LNCaP clone FGC (cell line): ENCODE measurements around the gene SLC44A5.
"Not testable (repeated sequence)": the region's sequence is repeated elsewhere in the genome, so short reads cannot be mapped to it uniquely, and the experiment has no call there.

ENCODE experiments used
- DNase-seq: peaks from one replicate; pipeline ENCODE4 v3.0.0-alpha.2; 2011; ENCODE audit warnings: low read depth
- H3K4me3 ChIP-seq: 2 replicates; pipeline ENCODE4 v1.5.1; 2011; ENCODE audit warnings: mild to moderate bottlenecking, low read depth, low read length, control low read depth
- TF ChIP-seq, protein P1 (sequence below): IDR thresholded peaks from 2 replicates; pipeline ENCODE4 v1.5.1; 2012; ENCODE audit warnings: mild to moderate bottlenecking; ENCODE audit not compliant: control insufficient read depth, insufficient read depth; ENCODE audit errors: extremely low read depth

The SLC44A5 gene

DNA sequence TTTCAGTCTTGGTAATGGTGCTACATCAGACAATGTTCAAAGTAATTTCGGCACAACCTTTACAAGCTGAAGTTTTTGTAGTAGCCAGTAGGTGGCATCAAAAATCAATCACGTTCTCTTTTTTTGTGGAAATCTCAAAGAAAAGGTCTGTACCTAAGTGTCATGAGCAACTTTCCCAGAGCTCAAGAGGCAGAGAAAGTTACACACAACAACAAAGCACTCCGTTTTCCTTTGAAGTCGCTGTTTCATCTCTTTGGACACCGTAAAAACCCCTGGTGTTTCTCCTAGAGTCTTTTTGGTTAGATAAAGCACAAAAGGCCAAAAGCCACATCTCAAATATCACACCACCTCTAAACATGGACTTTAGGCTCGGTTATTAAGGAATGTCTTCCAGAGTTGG, 345.1 kb downstream of the SLC44A5 start:
- DNase-seq: peak; percentile 1
- no peak overlapping the region for H3K4me3 ChIP-seq
- TF ChIP-seq, protein P1, sequence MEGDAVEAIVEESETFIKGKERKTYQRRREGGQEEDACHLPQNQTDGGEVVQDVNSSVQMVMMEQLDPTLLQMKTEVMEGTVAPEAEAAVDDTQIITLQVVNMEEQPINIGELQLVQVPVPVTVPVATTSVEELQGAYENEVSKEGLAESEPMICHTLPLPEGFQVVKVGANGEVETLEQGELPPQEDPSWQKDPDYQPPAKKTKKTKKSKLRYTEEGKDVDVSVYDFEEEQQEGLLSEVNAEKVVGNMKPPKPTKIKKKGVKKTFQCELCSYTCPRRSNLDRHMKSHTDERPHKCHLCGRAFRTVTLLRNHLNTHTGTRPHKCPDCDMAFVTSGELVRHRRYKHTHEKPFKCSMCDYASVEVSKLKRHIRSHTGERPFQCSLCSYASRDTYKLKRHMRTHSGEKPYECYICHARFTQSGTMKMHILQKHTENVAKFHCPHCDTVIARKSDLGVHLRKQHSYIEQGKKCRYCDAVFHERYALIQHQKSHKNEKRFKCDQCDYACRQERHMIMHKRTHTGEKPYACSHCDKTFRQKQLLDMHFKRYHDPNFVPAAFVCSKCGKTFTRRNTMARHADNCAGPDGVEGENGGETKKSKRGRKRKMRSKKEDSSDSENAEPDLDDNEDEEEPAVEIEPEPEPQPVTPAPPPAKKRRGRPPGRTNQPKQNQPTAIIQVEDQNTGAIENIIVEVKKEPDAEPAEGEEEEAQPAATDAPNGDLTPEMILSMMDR: peak; percentile 59

GRCh38 chr1:75264112-75264511, 346.8 kb downstream of the SLC44A5 start:
- no peak overlapping the region for H3K4me3 ChIP-seq
- no peak for DNase-seq
- TF ChIP-seq, protein P1: no peak

GRCh38 chr1:75263616-75264015, 347.3 kb downstream of the SLC44A5 start:
- not testable (repeated sequence) for H3K4me3 ChIP-seq, DNase-seq

DNA sequence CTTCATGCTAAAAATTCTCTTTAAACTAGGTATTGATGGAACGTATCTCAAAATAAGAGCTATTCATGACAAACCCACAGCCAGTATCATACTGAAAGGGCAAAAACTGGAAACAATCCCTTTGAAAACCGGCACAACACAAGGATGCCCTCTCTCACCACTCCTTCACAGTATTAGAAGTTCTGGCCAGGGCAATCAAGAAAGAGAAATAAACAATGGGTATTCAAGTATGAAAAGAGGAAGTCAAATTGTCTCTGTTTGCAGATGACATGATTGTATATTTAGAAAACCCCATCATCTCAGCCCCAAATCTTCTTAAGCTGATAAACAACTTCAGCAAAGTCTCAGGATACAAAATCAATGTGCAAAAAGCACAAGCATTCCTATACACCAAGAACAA, 349.0 kb downstream of the SLC44A5 start:
- not testable (repeated sequence) for DNase-seq, H3K4me3 ChIP-seq

DNA sequence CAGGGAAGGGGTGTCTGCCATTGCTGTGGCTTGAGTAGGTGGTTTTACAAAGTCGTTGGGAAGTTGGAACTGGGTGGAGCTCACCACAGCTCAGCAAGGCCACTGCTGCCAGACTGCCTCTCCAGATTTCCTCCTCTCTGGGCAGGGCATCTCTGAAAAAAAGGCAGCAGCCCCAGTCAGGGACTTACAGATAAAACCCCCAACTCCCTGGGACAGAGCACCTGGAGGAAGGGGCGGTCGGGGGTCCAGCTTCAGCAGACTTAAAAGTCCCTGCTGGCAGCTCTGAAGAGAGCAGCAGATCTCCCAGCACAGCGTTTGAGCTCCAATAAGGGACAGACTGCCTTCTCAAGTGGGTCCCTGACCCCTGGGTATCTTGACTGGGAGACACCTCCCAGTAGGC, 352.6 kb downstream of the SLC44A5 start:
- H3K4me3 ChIP-seq: no peak overlapping the region
- DNase-seq: no peak
- TF ChIP-seq, protein P1: no peak

GRCh38 chr1:75257424-75257823, 353.5 kb downstream of the SLC44A5 start:
- H3K4me3 ChIP-seq: no peak overlapping the region
- TF ChIP-seq, protein P1: no peak
- DNase-seq: no peak

GRCh38 chr1:75250114-75250513, 360.8 kb downstream of the SLC44A5 start:
- DNase-seq, H3K4me3 ChIP-seq: not testable (repeated sequence)

- H3K4me3 ChIP-seq: no peak overlapping the region
- DNase-seq: no peak
- TF ChIP-seq, protein P1: no peak
Observed at GRCh38 chr1:75245239-75245638, 365.7 kb downstream of the SLC44A5 start.

GRCh38 chr1:75243124-75243523, 367.8 kb downstream of the SLC44A5 start:
- no peak overlapping the region for H3K4me3 ChIP-seq
- TF ChIP-seq, protein P1: no peak
- DNase-seq: no peak
